Stimulated activated naive CD4-positive, alpha-beta T cell (primary cell): ENCODE measurements around the gene SOWAHA.
"Not testable (repeated sequence)": the region's sequence is repeated elsewhere in the genome, so short reads cannot be mapped to it uniquely, and the experiment has no call there.

Source experiments
- DNase-seq, 6 experiments: peaks; one replicate each; lab custom pipeline; 2025; lab: John Stamatoyannopoulos, UW

SOWAHA gene

DNA sequence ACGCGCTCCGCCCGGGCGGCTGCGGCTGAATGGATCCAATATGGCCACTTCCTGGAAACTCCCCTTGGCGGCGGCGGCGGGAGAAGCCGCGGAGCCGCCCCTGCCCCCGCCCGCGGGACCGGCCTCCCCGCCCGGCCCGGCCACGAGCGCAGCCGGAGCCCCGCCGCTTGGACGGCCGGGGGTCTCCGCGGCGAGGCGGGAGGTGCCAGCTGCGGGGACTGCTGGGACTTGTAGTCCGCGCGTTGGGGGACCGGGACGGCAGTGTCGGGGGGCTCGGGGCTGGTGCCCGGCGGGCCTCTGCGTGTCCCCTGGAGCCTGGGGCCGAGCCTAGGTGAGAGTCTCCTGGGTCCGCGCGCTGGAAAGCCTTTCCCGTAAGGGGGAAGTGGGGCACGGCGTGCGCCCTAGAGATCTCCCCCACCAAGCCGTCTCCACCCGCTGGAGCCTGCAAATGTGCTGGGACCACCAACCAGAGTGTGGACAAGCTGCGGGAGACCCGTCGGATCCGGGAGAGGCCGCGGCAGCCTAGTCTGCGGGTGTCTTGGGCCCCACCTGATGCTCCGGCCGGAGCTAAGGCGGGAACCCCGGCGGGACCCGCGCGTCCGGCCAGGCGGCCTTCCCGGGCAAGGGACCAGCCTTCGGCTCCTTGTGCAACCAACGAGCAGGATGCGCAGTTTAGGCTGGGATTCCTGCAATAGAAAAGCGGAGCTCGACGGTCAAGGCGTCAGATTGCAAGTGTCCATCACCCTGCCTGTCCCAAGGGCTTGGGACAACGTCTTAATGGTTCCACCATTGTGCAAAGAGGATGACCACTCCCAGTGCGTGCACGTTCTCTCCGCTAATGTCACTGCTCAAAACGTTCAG is 35.7 kb upstream of the SOWAHA start, which contains the start of gene SEPTIN8:
Gene SEPTIN8, minus strand, starts transcription at position 31 of the 861 bp plus-strand sequence. CDS start 102 bp downstream, outside the sequence.
- DNase-seq: peak in 3 of 6 experiments; percentile 17 to 27 (median 22)

DNA sequence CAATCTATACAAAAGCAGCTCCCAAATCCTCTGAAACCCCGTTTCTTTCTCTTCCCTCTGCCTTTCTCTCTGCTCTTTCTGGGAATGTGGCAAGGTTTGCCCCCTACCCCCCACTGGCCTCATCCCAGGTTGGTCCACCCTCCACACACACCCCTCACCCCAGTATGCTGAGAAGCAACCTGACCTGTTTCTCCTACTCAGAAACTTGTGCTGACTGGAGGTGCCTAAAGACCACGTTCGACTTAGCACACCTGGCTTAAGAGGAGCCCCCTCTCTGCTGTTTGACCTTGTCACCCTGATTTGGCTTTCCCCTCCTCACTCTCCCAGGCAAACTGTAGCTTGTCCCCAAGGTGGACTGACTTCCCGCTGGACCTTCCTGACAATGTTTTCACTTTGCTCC is 35.0 kb upstream of the SOWAHA start:
- no peak for DNase-seq

DNA sequence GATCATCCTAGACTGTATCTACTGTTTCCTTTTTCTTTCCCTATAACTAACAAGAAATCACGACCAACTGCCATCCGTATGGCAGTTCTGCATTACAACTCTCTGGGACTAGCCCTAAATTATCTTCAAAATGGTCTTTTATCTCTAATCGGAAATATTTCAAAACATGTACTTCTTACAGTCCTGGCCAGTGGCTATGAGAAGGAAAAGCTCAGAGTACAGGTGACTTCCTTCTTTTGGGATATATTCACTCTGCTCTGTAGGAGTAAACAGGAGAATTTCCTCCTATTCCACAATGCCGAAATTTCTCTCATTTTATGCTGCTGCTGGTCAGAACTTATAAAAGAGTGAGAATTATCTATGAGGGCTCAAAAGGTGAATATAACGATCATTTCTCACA is 34.2 kb upstream of the SOWAHA start:
- DNase-seq: no peak

DNA sequence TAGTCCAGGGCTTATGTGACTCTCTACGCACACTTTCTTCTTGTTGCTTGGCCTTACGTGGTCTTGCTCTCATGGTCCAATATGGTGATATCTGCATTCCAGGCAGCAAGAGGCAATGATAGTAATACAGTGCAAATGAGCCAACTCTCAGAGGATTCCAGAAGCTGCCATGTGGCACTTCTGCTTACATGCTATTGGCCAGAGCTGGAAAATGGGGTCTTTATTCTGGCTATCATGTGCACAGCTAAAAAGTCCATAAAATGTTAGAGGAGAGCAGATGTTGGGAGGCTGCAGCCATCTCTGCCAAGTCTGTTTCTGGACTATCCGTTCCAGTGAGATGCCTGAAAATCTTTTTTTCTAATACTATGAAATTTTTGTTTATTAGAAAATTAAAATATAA is 33.1 kb upstream of the SOWAHA start:
- no peak for DNase-seq

DNA sequence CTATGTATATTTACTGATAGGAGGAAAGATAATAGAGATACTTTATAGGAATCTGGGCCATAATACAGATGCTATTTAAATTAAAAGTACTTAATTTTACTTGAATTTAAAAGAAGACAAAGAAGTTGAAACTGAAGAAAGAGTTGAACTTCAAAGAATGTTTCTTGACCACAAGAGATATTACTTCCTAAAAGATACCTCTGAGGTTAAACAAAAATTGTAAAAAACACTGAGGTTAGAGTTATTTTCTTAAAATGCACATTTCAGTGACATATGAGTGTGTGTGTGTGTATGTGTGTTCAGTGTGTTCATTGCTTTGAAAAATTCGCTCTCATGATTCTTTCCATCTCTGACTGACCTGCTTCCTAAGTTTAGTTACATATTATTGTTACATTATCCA is 32.5 kb upstream of the SOWAHA start:
- no peak for DNase-seq

DNA sequence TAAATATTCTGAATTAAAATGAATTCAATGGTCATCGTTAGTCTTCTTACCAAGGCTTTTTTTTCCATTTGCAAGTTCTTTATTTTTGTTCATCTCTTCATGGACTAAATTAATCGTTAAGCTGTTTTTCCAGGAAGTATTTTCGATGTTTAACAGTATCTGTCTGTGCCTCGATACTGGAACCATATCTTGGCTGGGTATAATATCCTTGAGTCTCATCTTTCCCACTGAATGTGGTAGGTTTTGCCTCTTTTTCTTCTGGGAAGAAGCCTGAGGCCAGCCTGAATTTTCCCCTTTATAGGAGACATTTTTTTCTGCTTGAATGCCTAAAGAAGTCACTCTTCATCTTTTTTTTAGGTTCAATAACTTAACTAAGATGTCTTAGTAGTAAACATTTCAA is 32.1 kb upstream of the SOWAHA start:
- DNase-seq: no peak

GRCh38 chr5:132782101-132782500 is 31.0 kb upstream of the SOWAHA start:
- no peak for DNase-seq

DNA sequence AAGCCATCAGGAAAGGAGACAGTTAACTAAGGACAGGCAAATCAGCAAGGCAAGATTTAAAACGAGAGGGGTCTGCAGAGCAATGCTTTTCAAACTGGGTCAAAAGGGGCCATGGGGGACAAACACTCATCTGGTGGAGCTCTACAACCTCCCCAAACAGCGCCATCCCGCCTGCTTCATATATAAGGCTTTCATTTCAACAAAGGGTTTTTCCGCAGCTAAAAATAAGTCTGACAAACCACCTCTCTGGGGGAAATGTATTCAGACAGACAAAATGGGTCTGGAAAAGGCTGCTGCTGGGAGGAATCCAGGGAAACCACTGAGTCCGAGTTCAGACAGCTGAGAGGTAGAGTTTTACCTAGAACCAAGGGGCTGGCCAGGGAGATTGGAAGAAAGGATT is 27.7 kb upstream of the SOWAHA start:
- DNase-seq: no peak

DNA sequence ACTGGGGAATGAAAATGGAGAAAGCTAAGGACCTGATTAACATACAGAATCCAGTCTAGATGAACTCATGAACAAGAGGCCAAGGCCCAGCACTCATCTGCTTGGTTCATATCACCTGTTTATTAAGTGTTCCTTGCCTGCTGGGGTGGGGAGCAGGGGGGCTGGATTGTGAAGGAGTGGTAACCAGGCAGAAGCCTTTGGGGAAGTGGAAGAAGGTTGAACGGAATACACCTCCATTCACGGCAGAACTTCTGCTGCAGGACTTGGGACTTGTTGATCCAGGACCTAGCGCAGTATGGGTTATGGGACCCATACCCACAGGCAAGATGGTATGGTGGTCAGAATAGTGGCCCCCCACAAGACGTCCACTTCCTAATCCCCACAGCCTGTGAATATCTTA is 27.2 kb upstream of the SOWAHA start:
- no peak for DNase-seq

DNA sequence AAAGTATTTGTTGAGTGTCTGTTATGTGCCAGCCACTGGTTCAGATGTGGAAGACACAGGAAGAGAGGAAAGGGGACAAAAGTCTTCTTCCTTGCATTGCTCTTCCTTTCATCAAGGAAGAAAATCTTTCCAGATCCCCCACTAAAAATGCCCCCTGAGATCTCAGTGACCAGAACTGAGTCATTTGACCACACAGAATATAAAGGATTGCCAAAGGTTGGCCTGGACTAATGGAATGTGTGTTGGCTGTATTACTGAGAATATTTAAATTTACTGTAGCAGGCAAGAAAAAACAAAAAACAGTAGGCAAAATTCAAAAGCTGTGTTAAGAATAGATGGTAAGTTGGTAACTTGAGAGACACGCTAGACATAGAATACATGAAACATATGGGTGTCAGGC is 26.0 kb upstream of the SOWAHA start:
- no peak for DNase-seq

DNA sequence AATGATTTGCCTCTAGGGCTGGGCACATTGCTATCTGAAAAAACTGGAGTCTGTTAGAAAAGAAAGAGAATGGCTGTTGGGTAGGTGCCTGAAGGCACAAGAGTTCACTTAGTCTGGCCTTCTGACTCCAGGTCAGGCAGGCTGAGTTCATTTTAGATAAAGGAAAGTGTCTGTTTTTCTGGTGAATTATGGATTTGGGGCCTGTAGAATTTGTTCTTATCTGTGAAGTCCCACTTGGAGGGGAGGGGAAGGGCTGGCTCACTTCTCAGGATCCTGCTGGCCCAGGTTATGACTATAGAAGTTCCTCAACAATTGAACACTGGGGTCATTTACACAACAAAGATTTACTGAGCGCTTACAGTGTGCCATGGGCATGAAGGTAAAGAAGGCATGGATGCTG is 24.6 kb upstream of the SOWAHA start:
- DNase-seq: no peak

GRCh38 chr5:132788990-132789886 is 23.9 kb upstream of the SOWAHA start:
- DNase-seq: no peak

DNA sequence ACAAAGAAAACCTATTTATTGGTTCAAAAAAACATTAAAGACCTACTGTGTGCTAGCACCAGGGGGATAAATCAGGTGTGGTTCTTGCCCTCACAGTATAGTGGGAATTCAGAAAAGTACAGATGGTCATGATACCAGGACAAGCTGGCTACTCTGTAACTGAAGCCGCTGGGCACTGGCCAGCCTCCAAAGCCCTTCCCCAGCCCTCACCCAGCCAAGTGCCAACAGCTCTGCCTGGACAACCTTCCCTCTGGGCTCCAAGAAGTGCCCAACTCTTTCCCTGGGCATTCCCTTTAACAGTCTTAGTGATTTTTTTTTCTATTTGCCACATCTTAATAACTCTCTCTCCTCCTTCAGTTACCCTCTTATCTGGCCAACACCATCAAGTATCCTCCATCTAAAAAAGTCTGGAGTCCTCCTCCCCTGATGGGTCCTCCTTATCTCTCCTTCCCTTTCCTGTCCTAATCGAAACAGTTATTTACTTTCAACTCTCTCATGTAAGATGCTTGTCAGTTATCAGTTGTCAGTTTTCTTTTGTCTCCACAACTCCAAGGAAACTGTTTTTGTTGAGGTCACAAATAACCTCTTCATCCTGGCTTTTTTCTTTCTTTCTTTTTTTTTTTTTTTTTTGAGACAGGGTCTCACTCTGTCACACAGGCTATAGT is 22.8 kb upstream of the SOWAHA start:
- DNase-seq: no peak

DNA sequence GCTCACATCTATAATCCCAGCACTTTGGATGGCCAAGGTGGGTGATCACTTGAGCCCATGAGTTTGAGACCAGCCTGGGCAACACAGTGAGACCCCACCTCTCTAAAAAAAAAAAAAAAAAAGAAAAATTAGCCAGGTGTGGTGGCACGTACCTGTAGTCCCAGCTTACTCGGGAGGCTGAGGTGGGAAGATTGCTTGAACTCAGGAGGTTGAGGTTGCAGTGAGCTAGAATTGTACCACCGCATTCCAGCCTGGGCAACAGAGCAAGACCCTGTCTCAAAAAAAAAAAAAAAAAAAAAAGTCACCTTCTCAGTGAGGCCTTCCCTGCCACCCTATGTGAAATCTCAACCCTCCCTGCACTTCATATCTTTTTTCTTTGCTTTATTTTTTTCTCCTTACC is 22.1 kb upstream of the SOWAHA start:
- DNase-seq: no peak

- DNase-seq: no peak
These were observed 15.5 kb upstream of the SOWAHA start for GRCh38 chr5:132797651-132798050.

GRCh38 chr5:132799392-132799791 is 13.7 kb upstream of the SOWAHA start:
- no peak for DNase-seq

DNA sequence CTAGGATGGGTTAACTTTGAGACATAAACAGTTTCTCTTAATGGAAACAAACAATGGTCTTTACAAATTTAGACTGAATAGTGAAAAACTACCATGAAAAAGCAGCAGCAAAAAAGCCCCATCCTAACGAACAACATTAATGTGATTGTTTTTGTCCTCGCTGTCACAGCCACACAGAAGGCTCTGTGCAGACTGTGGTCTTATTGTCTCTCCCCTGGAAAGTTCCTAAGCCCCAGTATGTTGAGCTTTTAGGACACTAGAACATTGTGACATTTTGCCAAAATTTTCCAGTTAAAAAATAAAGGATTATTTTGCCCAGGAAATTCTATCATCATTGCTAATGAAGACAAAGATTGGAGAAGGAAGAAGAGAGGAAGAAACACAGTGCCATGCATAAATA is 12.6 kb upstream of the SOWAHA start:
- DNase-seq: no peak

DNA sequence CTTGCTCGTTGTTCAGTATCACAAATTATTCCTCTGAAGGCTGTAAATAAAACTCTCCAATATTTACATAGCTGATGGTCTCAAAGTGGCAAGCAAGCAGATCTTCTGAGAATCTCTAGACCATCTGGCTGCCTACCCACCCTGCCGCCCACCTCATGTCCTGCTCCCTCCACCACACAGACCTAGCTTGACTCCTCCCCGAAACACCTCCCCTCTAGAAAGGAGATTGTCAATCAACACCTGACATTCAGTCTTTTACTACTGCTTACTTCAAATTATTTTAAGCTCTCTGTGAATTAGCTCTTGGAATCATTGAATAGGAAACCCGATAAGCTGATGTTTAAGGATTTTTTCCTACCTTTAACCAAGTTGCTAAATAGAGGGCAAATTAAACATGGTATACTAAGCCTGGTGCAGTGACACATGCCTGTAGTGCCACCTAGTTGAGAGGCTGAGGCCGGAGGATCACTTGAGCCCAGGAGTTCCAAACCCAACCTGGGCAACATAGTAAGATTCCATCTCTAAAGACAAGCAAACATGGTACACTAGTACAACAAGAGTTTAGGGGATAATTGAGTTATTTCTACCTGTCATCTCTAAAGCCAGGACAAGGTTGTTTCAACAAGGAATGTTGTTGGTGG is 10.9 kb upstream of the SOWAHA start:
- no peak for DNase-seq

DNA sequence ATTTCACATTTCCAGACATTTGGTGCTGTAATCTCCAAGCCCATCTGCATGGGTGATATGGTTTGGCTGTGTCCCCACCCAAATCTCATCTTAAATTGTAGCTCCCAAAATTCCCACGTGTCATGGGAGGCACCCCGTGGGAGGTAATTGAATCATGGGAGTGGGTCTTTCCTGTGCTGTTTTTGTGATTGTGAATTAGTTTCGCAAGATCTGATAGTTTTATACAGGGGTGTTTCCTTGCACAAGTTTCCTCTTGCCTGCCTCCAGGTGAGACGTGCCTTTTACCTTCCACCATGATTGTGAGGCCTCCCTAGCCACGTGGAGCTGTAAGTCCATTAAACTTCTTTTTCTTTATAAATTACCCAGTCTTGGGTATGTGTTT is 10.4 kb upstream of the SOWAHA start:
- DNase-seq: not testable (repeated sequence)

DNA sequence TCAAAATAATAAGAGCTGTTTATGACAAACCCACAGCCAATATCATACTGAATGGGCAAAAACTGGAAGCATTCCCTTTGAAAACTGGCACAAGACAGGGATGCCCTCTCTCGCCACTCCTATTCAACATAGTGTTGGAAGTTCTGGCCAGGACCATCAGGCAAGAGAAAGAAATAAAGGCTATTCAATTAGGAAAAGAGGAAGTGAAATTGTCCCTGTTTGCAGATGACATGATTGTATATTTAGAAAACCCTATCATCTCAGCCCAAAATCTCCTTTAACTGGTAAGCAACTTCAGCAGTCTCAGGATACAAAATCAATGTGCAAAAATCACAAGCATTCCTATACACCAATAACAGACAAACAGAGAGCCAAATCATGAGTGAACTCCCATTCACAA is 8.9 kb upstream of the SOWAHA start:
- DNase-seq: not testable (repeated sequence)

GRCh38 chr5:132805872-132806271 is 7.2 kb upstream of the SOWAHA start:
- DNase-seq: not testable (repeated sequence)

GRCh38 chr5:132806804-132807162 is 6.3 kb upstream of the SOWAHA start:
- DNase-seq: not testable (repeated sequence)
